HS-27A (cell line): ENCODE measurements around the gene PRRC2B.
"Not testable (repeated sequence)": the region's sequence is repeated elsewhere in the genome, so short reads cannot be mapped to it uniquely, and the experiment has no call there.

Source experiments
- DNase-seq: peaks from one replicate; pipeline ENCODE4 v3.0.0-alpha.2; 2012; ENCODE audit warnings: low read depth, missing footprints

Gene PRRC2B

DNA sequence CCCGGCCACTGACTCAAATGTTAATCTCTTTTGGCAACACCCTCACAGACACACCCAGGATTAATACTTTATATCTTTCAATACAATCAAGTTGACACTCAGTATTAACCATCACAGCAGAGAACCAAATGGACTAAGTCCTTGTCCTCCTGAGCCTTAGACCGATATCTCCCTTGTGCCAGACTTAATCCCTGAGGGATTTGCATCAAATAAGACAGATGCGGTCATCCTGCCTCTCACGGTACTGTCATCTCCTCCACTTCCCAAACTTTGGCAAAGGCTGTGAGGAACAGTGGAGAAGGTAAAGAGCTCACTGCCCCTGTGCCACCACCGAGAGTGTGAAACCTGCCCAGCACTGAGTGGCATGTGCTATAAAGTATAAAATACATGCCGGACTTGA is 6.5 kb upstream of the PRRC2B start:
- no peak for DNase-seq

DNA sequence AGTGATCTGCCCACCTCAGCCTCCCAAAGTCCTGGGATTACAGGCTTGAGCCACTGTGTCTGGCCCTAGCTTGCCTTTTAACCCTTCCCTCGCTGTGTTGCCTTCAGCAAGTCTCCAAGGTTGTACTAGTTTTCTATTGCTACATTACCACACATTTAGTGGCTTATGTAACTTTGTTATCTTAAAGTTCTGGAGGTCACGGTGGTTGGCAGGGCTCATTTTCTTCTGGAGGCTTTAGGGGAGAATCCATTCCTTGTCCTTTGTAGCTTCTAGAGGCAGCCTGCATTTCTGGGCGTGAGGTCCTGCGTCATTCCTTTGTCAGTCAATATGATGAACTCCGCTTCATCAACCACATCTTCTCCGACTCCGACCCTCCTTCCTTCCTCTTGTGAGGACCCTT is 2.9 kb upstream of the PRRC2B start:
- DNase-seq, result no peak

DNA sequence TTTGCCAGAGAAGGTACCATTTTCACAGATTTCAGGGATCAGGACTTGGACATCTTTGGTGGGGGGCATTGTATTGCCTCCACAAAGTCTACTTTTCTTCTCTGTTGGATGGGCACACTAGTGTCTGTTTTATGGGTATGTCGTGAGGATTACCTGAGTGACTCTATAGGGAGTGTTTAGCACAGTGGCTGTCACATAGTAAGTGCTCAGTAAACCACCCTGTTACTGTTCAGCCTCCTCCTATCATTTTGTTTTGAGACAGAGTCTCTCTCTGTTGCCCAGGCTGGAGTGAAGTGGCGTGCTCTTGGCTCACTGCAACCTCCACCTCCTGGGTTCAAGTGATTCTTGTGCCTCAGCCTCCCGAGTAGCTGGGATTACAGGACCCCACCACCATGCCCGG is 2.4 kb upstream of the PRRC2B start:
- DNase-seq, result no peak

DNA sequence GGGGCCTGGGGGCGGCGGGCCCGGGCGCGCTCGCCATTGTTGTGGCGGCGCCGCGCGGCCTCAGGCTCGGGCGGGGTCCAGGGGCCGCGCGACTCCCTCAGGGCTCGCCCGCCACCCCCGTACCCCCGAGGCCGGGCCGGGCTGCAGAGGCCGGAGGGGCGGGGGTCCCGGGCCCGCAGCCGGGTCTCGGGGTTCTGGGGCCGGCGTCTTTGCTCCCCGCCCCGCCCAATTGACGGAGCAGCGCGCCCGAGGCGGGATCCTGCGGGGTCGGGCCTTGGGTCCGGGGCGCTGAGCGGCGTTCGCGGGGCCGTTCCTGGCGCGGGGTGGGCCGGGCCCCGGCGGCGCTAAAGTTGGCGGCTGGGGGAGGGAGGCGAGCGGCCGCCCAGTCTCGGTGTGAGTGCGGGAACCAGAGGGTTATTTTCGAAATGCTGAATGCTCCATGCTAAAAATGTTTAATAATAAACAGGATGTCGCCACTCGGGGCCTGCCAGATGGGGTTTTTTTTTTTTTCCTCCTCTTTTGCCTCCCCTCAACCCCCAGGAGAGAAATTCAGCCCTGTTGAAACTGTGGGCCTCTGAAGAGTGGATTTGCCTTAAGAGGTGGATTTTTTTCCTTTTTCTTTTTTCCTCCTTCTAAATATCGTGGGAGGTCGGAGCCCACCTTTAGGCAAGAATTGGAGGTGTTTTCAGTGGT is 724 bp downstream of the PRRC2B start:
- DNase-seq, result no peak

DNA sequence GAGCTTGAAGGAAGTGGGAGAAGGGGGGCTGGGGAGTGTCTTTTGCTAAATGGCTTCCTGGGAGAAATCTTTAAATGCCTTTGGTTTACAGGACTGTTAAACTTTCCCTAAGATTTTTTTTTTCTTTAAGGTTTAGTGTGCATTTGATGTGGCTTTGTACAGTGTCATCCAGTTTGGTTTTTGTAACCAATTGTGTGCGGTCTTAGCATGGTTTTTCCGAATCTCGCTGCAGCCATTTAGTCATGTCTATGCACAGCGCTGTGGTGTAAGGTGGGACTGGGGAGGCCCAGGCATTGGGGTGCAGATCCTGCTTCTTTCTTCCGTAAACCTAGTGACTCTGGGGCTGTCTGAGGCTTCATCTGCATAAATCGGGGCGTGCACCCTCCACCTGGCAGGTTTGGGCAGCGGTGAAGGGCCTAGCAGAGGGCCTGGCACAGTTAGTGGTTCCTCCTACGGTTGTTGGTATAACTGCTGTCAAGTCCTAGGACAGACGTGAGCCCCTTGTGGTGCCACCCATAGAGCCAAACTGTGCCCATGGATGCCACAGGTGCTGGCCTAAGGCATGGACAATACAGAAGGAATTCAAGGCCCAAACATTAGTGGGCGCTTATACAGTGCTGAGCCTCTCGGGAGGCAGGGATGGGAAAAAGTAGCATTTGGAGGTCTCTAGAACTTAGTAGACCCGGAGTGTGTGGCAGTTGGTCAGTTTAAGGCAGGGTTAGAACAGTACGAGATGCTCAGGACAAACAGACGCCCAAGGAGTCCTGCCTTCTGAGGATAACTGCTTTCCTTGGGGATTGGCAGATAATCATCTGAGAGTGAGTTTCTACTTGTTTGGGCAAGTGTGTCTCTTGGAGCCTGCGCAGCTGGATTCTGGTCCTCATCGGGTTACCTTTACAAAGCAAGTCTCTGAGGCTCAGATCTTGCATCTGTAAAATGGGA is 1.5 kb downstream of the PRRC2B start:
- DNase-seq, result no peak

DNA sequence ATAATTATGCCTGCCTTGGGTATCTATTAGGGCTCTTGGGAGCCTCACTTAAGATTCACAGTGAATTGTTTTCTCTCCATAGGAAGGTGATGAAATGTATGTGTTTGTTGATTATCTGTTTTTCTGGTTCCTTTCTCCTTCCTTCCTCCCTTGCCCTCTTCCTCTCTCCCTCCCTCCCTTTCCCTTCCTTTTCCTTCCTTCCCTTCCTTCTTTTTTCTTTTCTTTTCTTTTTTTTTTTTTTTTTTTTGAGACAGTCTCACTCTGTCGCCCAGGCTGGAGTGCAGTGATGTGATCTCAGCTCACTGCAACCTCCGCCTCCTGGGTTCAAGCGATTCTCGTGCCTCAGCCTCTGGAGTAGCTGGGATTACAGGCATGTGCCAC is 2.2 kb downstream of the PRRC2B start:
- not testable (repeated sequence) for DNase-seq

DNA sequence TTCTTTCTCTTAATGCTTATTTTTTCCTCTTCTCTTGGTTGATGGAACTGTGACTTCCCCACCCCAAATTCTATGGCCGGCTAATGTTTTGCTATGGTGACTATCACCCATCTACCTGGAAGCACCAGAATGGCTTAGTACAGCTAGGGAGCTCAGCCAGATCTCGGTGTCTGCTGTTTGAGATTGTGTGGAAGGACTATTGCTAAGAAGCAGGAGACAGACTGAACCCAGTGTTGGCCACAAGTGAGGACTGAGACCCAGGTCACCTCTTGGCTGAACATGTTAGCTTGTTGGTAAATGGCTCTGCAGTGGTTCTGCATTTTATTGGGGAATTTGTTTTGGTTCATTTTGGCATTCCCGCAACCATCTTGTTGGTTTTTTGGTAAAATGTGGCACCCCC is 2.7 kb downstream of the PRRC2B start:
- DNase-seq, result no peak

DNA sequence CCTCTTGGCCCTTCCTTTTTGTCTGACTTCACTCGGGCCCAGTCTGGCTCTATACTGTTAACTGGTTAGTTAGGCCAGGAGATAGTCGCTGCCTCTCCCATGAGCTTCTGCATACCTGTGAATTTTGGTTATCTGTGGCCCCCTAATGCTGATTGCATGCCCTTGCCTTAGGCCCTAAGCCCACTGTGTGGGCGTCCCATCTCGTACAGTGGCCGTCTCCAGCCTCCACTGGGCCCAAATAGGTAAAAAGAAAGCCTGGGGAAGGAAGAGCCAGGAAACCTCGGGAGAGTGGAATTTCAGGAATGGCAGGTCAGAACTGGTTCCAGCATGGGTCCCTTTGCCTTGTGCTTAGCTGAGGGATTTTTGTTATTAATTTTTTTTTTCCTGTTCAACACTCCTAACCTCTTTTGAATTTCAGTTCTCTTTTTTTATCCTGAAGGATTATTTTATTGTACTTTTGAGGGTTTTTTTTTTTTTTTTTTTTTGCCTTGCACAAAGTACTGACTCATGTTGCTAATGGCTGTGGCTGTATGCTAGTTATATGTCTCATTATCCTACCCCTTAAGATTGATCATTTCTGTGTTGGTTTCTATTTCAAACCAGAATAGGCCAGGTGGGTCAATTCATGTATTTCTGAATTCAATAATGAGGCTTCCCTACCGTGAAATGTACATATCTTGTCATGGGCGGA is 3.4 kb downstream of the PRRC2B start:
- no peak for DNase-seq

DNA sequence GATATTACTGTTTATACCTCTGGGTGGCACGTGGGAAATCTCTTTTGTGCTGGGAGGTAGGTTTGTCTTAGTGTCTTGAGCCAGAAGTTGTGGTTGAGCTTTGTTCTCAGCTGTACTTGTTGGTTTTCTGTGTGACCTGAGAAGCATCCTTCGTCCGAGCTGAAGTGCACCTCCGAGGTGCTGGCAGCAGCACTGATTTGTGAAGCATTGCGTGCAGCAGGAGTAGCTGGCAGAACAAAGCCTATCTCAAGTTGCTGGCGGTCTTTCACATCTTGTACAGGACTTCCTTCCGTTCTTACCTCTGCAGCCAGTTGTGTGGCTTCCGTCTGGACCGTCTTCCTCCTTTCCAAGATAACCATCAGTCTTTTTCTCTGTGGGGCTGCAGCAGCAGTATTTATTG is 4.3 kb downstream of the PRRC2B start:
- DNase-seq, result no peak

DNA sequence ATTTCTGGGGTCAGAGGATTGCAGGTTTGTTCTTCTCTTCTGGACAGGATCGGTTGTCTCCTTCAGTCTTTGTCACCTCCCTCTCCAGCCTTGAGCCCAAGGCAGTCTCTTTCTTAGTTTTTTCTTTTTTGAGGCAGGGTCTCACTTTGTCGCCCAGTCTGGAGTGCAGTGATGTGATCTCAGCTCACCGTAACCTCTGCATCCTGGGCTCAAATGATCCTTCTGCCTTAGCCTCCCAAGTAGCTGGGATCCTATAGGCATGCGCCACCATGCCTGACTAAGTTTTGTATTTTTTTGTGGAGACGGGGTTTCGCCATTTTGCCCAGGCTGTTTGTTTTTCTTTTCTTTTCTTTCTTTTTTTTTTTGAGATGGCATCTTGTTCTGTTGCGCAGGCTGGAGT is 6.1 kb downstream of the PRRC2B start:
- DNase-seq, result no peak

DNA sequence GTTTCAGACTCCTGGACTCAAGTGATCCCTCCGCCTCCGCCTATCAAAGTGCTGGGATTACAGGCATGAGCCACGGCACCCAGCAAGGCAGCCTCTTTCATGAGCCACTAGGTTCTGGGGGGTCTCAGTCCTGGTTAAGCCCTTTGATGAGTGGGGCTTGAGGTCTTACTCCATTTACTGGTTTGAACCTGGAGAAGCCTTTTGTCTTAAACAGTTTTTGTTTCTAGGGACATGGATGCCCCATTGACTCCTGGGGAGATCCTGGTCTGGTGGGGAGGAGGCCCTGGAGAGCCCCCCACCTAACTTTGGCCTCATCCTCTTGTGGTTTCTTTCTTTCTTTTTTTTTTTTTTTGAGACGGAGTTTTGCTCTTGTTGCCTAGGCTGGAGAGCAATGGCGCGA is 6.7 kb downstream of the PRRC2B start:
- DNase-seq, result no peak

DNA sequence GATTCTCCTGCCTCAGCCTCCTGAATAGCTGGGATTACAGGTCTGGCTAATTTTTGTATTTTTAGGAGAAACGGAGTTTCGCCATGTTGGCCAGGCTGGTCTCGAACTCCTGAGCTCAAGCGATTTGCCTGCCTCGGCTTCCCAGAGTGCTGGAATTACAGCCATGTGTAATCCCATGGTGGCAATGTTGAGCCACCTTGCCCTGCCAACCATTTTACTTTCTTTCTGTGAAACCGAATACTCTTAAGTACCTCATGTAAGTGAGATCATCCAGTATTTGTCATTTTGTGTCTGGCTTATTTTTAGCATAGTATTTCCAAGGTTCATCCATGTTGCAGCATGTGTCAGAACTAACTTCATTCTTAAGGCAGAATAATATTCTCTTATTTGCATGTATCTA is 8.2 kb downstream of the PRRC2B start:
- no peak for DNase-seq

DNA sequence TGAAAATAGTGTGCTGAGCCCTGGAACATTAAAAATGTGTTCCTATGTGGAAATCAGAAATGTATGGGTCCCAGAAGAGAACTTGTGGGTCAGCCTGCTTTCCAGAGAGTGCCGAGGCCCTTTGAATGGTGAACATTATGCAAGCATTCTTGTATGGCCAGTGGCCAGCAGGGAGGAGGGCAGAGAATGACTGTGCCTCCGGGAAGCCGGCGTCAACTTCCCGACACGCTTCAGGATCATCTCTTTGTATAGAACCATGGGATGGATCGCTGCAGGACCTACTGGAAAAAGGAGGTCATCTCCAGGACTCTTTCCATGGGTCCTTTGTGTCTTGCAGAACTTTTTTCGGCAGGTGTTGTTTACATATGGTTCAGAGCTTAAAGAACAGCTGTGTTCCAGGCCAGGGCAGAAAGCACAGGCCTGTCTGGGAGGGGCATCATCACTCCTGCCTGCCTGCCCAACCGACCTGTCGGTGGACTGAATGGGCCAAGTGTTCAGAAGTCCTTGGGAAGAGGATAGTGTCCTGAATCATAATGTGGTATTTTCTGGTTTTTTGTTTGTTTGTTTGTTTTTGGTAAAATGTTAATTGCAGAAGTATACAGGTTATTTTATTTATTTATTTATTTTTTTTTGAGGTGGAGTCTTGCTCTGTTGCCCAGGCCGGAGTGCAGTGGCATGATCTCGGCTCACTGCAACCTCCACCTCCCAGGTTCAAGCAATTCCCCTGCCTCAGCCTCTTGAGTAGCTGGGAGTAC is 9.0 kb downstream of the PRRC2B start:
- DNase-seq, result no peak

DNA sequence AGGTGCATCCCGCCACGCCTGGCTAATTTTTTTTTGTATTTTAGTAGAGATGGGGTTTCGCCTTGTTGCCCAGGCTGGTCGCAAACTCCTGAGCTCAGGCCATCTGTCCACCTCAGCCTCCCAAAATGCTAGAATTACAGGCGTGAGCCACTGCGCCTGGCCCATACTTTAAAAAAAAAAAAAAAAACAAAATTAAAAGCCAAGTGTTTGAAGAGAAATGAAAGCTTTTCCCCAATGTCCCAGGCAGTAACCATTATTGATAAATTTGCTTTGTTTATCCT is 9.5 kb downstream of the PRRC2B start:
- DNase-seq, result no peak

DNA sequence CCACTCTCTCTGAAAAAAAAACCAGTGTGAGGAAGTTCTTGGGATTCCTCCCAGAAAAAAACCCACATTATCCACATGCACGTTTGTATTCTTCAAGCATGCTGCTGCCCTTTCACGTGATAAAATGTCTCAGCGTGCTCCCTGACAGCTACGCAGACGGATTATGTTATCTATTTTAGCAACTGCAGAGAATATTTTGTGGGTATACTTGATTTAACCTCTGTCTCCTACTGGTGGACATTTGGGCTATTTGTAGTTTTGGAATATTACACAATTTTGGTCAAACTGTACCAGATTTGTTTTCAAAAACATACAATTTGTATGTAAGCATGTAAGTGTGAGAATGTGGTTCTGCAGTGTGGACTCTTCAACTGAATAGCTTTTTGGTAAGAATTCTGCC is 10.7 kb downstream of the PRRC2B start:
- DNase-seq, result no peak

DNA sequence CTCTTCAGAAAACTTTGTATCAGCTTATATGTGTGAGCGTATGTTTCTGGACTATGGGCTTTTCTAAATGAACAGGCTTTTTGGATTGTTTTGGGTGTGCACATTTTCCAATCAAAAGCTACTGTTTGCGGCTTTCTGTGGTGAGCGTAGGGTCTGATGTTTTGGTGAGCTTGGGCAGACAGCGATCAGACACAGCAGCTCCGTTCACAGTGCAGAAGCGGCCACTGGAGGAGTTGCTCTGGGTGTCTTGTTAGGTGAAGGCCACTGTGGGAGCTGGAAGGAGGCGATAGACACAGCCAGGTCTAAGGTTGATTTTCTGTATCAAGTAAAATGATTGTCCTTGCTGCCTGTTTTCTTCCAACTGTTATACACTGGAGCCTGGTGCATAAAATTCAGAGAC is 11.1 kb downstream of the PRRC2B start:
- DNase-seq, result no peak

DNA sequence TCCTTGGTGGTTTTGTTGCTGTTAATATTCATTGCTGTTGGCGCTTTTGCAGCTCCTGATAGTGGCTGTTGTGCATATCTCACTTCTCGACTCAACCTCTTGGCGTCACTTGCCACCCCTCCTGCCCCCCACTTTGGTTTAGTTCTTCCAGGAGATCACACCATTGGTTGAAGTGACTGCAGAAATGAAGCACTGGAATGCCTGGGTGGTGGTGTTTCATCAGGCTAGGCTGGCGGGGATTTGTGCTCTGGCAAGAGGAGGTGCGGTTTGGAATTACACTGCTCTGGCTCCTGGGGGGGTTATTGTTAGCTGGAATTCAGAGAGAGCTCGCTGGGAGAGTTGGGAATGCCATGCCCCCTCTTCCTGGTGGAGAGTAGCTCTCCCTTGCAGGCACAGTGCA is 11.5 kb downstream of the PRRC2B start:
- no peak for DNase-seq

DNA sequence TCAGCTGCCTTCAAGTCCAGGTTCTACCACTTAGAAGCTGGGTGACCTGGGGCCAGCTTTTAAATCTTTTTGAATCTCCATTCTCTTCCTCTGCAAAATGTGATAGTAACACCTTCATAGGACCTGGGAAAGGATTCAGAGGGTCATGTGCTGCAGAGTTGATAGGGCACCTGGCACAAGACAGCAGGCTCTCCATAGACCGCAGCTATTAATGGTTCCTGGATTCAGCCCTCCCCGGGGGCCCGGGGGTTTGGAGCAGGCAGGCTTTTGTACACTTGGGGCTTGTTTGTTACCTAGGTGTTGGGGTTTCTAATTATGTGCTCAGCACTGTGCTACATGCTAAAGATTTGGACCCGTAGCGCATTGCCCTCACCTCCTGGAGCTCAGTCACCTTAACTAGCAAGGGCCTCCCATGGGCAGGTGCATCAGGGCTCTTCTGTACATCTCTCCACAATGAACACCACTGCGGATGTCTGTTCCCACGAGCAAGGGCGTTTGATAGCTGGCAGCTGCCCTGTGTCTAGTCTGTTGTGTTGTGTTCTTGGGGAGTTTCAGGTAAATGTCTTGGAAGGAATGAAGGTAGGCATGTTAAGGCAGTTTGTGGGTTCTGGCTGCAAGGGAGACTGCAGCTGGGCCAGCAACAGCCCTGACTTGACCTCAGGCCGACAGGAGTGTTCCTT is 12.1 kb downstream of the PRRC2B start:
- no peak for DNase-seq

DNA sequence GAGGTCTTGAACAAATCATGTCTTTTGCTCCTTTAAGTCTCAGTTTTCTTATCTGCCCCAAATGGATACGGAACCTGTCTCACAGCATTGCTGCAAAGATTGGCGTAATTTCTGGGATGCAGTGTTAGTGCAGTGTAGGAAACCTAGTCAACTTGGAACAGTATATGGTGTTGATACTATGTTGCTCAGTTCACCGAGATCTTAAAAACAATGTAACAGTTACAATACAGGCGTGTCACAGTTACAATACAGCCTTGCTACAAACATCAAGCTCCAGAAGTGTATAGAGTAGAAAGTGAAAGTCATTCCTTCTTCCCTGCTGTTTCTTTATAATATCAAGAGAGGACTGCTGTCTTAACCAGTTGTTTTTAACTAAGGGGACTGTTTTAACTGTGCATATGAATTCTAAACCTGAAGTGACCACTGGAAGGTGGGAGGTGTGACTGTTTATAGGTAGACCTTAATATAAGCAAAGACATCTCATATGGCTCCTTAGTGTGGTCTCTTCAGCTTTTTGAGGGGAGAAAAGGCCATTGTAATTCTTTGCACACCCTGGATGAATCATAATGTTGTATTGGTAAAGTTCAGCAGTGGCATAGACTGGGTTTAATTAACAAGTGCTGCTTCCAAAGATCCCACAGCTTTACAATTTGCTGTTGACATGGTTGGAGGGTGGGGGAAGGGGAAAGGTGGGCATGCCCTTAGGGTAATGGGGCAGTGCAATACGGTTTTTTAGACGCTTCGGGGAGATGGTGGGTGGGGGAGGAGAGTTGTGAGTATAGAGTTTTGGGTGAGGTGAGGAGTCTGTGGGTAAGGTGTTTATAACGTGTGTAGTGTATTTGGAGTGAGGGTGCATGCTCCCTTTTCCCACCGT is 12.9 kb downstream of the PRRC2B start:
- no peak for DNase-seq

DNA sequence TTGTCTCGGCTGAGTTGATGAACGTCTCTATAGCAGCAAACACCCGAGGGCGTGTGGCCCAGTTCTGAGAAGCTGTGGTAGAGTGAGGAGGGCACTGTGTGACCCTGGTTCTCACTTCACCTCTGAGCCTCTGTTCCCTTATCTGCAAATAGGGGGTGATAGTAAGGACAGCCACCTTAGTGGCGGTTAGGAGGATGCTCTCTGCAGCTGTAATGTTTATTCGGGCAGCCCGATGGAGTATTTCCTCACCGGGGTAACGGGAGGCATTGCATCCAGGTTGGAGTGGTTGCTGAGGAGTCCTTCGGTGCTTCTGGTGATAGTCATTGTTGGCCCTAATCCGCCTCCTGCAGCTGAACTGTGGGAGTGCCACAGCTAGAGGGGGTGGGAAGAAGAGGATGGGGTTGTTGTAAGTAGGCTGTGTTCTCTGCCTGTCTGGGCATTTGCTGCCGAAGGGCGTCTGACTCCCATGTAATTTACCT is 13.9 kb downstream of the PRRC2B start:
- DNase-seq, result no peak
